Hypothalamus (tissue), 51 donors: ENCODE measurements around the gene GLOD4.
"Not testable (repeated sequence)": the region's sequence is repeated elsewhere in the genome, so short reads cannot be mapped to it uniquely, and the experiment has no call there.

ENCODE experiments used
- DNase-seq, 51 donors: peaks; one replicate each; lab custom pipeline; 2025; lab: John Stamatoyannopoulos, UW

Gene GLOD4

DNA sequence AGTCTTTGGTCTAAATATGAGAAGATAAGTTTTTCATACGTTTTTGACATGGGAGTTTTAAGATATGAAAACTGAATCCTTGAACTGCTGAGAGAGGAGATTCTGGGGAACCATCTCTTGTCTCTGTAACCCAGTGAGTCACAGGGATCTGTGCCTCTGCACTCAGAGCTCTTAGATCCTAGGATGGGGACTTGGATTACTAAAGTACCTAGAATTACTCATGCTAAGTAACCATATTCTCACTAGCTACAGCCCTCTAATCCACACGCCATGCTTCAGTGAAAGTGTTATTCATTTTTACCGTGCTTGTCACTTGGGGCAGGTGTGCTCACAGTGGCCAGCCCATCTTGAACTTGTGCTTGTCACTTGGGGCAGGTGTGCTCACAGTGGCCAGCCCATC lies 2.1 kb upstream of the GLOD4 start:
- no peak for DNase-seq

DNA sequence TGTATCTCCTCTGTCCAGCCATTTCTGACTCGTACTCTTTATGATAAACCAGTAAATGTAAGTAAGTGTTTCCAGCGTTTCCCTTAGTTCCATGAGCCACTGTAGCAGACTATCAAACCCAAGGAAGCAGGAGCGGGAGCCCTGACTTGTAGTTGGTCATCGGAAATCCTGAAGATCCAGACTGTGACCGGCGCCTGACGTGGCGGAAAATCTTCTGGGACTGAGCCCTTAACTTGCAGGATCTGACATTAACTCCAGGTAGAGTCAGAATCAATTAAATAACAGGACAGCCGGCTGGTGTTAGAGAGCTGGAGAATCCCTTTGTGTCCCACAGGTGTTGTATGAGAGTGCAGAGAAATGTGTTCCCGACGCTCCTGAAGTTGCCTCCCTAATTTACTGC lies 4.0 kb downstream of the GLOD4 start:
- no peak for DNase-seq

DNA sequence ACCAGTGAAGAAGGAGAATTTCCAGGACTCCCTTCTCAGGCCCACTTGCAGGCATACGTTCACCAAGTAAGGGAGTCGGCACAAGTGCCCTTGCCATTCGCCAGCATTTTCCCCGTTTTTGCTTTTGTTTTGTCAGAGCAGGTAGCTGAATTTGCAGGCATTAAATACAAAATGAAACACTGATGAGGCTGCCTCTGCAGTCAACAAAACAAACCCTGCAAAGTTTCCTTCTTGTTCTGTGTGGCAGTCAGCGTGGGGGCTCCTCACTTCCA lies 7.8 kb downstream of the GLOD4 start:
- DNase-seq: no peak

DNA sequence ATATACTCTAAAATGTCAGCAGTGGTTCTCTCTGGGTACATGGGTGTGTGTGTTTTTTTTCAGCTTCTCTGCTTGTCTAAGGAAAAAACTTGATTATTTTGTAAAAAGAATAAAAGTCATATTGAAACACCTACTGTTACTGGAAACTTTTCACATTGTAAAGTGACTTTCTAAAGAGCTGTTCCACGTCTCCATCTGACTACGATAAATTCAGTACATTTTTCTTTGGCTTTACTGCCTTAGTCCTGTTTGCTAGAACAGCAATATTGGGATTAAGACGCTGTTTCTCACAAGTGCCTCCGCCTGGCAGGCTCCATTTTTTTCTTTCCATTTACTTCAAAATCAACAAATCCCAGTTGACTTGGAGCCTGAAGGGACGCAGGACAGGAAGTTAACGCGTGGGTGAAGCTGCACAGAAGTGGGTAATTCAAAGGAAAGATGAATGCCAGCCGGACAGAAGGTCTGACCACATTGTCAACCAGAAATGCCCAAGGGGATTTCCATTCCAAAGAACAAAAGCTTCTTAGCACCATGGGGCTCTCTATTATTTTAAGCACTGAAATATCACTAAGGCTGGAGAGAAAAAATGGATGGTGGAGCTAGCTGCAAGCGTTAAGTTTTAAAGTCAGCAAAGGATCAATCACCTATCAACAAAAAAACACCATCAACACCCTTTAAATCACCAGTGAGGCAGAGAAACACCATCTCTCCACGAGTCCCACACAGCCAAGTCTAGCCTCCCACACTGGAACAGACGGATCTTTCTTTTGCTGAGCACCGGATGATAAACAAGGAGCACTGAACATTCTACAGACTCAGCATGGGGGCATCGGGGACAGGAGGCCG lies 8.4 kb downstream of the GLOD4 start:
- peak in 1 of 51 donors; percentile 19 for DNase-seq

DNA sequence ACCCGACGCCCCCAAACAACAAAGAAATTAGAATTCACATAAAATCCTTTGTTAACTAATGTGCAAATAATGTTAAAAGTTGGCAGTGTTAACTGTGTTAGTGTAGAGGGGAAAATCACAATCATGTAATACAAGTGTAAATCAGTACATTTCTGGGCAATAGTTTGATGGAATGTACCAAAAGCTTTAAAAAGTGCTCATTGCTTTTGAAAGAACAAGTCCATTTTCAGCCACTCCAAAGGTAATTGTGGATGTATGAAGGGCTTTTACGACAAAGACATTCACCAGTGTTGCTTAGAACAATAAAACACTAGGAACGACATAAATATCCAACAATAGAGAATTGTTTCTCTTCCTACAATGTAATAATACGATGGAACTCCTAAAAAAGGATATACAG lies 9.1 kb downstream of the GLOD4 start:
- no peak for DNase-seq

DNA sequence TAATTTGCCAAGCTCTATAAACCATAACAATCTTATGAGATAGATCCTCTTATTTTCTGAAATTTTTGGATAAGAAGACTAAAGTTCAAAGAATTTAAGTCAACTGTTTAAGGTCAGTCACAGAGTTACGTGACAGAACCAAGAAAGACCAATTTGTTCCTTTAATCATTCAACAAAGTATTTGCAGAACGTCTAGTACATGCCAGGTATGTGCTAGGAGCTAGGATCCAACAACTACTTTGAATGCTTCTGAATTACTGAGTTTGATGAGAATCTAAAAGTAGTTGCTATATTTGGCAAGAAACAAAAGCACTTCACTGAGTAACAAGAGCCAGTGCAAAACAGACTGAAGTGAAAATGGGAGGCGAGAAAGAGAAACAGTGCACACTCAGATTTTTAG lies 15.0 kb downstream of the GLOD4 start:
- no peak for DNase-seq

DNA sequence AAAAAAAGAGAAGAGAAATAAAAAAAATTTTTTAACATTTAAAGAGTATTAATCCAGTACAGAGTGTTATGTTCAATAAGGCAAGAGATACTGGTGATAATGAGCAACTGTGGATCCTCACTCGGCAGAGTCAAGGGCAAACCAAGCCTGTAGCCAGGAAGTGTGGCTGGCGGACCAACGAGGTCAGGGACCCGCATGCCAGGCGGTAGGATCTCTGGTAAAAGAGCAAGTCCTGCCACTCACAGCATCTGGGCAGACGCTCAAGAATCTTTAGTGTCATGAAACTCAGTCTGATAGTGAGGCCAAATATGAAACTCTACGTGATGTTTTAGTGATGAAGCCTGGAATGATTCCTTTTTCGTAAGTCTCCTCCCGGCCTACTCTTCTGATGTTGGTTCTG lies 21.7 kb downstream of the GLOD4 start:
- DNase-seq: no peak

DNA sequence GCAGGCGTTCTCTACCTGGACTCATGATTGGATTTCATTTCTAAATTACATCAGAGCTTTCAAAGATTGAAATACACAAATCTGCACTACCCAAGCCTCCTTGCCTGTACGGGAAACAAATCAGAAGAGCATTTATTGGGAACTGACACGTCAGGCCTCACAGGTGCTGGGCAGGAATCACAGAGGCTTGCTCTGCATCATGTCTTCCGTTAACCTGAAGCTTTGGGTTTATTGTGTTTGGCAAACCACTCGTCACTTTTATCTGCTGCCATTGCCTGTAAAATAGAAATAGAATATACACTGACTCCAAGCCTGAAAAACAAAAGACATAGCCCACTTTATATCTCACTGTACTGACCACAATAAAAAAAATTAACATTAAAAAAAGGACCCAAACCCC lies 22.1 kb downstream of the GLOD4 start:
- no peak for DNase-seq

DNA sequence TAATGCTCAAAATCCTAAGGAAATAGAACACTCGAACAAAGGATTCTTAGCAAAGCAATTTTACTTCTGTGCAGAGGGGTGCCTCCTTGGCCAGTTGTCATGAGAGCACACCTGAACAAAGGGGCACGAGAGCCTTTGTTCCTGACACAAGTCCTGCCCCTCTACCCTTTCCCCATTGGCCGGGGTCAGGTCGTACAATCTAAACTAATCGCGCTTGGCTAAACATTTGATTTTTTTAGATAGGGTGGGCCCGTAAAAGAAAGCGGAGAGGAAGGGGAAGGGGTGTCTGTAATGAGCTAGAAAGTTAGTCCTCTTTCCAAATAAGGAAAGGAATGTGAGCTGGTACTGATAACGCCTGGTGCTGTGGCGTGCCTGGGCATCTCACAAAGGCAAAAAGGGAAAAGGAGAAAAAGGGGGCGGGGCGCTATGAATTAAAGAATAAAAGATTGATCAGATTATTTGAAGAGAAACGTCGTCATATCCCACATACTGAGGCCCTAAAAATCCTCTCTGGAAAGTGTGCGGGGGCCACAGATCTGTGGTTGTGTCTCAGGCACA lies 26.0 kb downstream of the GLOD4 start:
- DNase-seq: not testable (repeated sequence)

DNA sequence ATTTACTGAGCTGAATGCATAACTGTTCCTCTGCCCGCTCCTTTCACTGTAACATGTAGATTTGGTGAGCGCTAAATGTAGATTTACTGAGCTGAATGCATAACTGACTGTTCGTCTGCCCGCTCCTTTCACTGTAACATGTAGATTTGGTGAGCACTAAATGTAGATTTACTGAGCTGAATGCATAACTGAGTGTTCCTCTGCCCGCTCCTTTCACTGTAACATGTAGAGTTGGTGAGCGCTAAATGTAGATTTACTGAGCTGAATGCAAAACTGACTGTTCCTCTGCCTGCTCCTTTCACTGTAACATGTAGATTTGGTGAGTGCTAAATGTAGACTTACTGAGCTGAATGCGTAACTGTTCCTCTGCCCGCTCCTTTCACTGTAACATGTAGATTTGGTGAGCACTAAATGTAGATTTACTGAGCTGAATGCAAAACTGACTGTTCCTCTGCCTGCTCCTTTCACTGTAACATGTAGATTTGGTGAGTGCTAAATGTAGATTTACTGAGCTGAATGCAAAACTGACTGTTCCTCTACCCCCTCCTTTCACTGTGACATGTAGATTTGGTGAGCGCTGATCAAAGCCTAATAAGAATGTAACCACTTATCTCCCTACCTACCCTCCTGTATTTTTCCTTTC lies 26.6 kb downstream of the GLOD4 start:
- not testable (repeated sequence) for DNase-seq

DNA sequence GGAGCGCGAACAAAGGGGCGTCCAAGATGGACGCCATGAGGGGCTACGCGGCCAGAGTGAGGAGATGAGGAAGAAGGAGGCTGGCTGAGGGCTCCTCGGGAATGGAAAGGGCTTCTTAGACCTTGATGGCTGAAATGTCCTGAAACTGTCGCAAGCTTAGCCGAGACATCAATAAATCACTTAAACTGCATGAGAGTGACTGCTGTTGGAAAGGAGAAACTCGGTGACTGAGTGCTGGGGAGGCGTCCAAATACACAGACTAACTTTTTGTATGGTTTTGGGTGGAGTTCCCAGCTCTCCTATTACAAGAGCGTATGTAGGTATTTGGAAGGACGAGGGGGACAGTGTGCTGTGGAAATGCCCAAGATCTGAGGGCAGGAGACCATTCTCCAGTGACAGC lies 28.7 kb downstream of the GLOD4 start:
- DNase-seq: no peak

DNA sequence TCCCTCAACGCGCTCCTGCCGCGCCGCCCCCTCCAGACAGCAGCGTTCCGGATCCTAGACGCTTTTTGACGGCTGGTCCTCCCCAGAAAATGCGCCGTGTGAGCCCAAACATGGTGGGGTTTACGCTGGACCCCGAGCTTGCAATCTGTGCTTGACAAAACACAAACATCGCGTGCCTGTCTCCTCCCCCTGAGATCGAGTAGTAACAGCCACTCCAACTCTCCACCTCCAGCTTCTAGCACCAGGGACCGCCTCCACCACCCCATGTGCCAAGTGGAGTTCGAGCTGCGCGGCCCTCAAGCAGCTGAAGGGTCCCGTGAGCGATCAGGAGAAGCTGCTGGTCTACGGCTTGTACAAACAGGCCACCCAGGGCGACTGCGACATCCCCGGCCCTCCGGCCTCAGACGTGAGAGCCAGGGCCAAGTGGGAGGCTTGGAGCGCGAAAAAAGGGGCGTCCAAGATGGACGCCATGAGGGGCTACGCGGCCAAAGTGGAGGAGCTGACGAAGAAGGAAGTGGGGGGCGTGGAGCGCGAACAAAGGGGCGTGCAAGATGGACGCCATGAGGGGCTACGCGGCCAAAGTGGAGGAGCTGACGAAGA lies 29.4 kb downstream of the GLOD4 start:
- peak in 15 of 51 donors; percentile 16 to 59 (median 29) for DNase-seq

DNA sequence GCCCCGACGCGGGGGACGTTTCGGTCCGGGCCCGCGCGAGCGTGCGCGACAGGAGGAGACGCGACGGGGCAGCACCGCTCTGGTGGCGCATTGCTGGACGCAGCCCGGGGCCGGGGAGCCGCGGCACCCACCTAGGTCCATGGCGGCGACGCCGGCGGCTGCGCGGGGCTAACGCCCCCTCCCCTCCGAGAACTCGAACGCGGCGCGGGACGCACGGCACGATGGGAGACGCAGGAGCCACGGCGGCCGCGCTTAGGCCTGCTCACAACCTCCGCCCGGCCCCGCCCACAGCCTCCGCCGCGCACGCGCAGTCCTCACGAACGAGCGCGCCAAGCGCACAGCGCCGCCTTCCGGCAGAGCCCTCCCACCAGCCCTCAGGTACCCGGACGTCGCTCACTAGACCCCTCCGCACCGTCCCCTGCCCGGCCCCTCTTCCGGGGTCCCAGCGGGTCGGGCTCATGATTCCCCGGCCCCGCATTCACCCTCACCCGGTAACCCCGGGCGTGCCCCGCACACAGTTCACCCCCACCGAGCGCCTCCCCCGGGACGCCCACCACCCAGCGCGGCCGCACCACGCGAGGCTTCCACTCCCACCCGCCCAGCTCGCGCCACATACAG lies 30.0 kb downstream of the GLOD4 start, which contains the start of gene GEMIN4:
TSS of gene GEMIN4 (minus strand) at position 263 of the 618 bp plus-strand sequence. CDS start at position 141, 122 bp downstream.
- peak; percentile 32 to 95 (median 84) for DNase-seq

DNA sequence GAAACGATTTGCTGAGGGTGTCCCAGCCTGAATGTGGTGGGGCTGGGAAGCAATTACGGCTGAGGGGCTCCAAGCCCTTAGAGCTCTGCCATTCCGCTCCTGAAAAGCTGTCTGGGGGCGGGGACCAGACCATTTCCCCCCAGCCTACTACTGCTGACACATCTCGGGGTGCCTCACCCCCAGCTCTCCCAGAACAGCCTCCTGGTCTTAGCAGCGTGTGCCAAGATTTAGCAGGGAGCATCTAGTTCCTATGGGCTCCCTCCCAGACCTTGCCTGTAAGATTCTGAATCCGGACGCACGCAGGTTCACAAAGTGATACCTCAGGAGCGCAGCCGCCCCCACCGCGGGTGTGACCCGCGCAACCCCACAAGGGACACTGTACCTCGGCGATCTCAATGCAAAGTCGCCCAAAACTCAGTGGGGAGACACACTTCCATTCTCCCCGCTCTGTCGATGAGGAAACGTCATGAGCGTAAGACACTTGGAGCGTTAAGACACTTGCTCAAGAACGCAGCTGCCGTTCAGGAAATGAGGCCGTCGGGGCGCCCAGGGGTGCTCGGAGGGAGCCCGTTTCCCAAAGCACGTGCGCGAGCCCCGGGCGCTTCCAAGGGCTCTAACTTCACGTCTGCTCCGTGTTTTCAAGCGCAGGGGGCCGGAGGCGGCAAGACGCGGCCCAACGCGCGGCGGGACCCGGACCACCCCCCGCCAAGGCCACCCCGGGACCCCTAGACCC lies 30.6 kb downstream of the GLOD4 start:
- peak in 3 of 51 donors; percentile 38 to 53 (median 39) for DNase-seq

DNA sequence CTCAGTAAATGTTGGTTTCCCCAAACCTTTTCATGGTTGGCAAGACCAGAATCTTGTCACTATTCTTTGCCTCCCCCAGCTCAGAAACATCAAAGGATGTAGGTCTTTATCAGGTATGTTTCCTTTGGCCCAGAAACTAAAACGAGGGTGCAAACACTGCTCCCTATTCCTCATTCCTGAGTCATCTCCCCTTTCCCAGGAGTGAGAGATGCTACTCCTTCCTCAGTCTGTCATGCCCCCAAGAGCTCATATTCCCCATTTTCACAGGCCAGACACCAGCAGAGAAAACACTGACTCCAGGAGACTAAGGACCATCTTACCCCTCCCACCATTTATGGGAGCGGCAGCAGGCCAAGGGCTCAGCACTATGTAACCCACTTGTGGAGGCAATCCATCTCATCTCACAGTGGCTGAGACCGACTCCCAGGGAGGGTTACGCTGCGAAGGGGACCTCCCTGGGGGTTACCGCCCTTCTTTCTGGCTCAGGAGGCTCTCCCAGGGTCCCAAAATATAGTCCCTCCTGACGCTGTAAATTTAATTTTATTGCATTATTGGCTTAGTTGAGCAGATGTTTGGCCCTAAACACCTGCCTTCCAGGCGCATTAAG lies 31.5 kb downstream of the GLOD4 start:
- no peak for DNase-seq

DNA sequence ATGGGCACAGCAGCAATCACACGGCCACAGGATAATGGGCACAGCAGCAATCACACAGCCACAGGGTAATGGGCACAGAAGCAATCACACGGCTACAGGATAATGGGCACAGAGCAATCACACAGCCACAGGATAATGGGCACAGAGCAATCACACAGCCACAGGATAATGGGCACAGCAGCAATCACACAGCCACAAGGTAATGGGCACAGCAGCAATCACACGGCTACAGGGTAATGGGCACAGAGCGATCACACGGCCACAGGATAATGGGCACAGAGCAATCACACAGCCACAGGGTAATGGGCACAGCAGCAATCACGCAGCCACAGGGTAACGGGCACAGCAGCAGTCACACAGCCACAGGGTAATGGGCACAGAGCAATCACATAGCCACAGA lies 32.7 kb downstream of the GLOD4 start:
- DNase-seq: not testable (repeated sequence)

DNA sequence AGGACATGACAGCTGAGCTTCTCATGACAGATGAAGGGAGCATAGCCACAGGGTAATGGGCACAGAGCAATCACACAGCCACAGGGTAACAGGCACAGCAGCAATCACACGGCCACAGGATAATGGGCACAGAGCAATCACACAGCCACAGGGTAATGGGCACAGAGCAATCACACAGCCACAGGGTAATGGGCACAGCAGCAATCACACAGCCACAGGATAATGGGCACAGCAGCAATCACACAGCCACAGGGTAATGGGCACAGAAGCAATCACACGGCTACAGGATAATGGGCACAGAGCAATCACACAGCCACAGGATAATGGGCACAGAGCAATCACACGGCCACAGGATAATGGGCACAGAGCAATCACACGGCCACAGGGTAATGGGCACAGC lies 33.5 kb downstream of the GLOD4 start:
- not testable (repeated sequence) for DNase-seq

DNA sequence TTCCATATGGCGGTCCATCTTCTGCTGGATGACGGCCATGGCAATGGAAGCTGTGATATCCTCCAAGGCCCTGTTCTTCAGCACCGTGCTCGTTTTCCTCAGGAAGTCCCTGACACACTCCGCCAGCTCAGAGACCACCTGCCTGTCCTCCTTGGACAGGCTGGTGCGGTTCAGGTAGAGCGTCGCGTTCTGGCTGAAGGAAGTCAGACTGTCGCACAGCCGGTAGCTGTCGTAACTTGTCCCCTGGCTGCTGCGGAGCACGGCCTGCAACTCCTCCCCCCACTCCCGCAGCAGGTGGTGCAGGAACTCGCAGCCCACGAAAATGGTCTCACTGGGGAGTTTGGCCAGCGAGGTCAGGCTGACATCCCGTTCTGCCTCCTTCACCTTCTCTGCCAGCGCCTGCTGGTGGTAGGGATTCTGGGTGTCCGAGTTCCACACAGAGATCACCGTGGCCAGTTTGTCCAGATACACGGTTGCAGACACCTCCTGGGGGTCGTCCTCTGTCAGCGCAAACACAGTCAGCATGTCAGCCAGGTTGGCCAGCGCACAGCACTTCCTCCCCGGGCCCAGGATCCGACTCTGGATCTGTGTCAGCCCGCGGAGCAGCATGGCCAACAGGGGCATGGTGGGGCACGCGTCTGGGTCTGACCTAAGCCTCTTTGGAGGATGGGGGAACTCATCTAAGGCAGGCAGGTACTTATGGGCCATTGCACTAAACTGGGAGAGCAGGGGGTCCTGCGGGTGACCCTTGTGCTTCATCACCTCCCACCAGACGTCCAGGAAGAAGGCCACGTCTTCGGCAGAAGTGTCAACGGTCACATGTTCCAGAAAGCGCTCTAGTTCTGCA lies 35.1 kb downstream of the GLOD4 start:
- DNase-seq: no peak

DNA sequence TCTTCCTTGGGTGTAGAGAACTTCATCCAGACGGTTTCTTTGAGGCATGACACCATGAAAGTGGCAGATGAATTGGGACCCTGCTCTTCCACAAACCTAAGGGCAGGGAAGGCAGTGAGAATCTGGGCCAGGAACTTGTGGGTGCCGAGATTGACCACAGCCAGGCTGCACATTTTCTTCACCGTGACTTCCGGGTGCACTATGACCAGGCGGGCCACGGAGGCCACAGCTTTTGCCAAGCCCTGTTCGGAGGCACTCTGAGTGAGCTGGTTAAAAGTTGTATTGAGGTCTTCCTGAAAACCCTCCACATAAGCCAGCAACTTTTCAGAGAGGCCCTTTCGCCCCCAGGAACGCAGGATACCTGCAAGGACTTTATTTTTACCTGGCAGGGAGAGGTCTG lies 35.9 kb downstream of the GLOD4 start:
- no peak for DNase-seq
